Brain microvascular endothelial cell (primary cell): ENCODE data around the gene TNS1.
"Not testable (repeated sequence)": the region's sequence is repeated elsewhere in the genome, so short reads cannot be mapped to it uniquely, and the experiment has no call there.

Experiments
- DNase-seq: peaks from one replicate; pipeline ENCODE4 v3.0.0-alpha.2; 2020
- H3K27ac ChIP-seq: fragments of 250-450 bp; sonication (Bioruptor Pico); 2 replicates; pipeline ENCODE4 v1.5.1; 2020; ENCODE audit warnings: mild to moderate bottlenecking, moderate library complexity
- H3K27me3 ChIP-seq: fragments of 250-450 bp; sonication (Bioruptor Pico); replicated peaks from 2 replicates; pipeline ENCODE4 v1.5.1; 2020; ENCODE audit warnings: mild to moderate bottlenecking
- H3K36me3 ChIP-seq: fragments of 250-450 bp; sonication (Bioruptor Pico); replicated peaks from 2 replicates; pipeline ENCODE4 v1.5.1; 2020; ENCODE audit warnings: mild to moderate bottlenecking
- H3K4me3 ChIP-seq: 2 replicates; pipeline ENCODE4 v1.5.1; 2011; ENCODE audit warnings: low read depth, mild to moderate bottlenecking, control low read depth, low read length, moderate library complexity
- in situ Hi-C: cut with HindIII; loops from 2 replicates; pipeline ENCODE4 v1.10.0; 2017; ENCODE audit warnings: low sequenced_read_pairs, low pct_ligation_motif_present
- TF ChIP-seq, protein P1 (sequence below): IDR thresholded peaks from 2 replicates; pipeline ENCODE4 v1.5.1; 2011; ENCODE audit warnings: low read depth, mild to moderate bottlenecking, moderate library complexity, low read length, control low read depth, inconsistent platforms; ENCODE audit errors: missing control alignments

TNS1 gene

GRCh38 chr2:217813828-217814227 is 189.0 kb downstream of the TNS1 start:
- H3K27ac ChIP-seq, result no peak overlapping the region
- no peaks in the 10 kb centered on the region for H3K27me3 ChIP-seq
- in situ Hi-C loops, result no loop called here
- TF ChIP-seq, protein P1, sequence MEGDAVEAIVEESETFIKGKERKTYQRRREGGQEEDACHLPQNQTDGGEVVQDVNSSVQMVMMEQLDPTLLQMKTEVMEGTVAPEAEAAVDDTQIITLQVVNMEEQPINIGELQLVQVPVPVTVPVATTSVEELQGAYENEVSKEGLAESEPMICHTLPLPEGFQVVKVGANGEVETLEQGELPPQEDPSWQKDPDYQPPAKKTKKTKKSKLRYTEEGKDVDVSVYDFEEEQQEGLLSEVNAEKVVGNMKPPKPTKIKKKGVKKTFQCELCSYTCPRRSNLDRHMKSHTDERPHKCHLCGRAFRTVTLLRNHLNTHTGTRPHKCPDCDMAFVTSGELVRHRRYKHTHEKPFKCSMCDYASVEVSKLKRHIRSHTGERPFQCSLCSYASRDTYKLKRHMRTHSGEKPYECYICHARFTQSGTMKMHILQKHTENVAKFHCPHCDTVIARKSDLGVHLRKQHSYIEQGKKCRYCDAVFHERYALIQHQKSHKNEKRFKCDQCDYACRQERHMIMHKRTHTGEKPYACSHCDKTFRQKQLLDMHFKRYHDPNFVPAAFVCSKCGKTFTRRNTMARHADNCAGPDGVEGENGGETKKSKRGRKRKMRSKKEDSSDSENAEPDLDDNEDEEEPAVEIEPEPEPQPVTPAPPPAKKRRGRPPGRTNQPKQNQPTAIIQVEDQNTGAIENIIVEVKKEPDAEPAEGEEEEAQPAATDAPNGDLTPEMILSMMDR, result no peak
- H3K4me3 ChIP-seq, result no peak overlapping the region
- peaks cover 46% of the 10 kb centered on the region for H3K36me3 ChIP-seq
- DNase-seq, result no peak

GRCh38 chr2:217812170-217812569 is 190.6 kb downstream of the TNS1 start:
- DNase-seq, result no peak
- Histone ChIP-seq H3K27ac (no peak overlapping the region), H3K4me3 (no peak overlapping the region), H3K36me3 (peaks cover 42% of the 10 kb centered on the region), H3K27me3 (no peaks in the 10 kb centered on the region)
- TF ChIP-seq, protein P1, result no peak
- in situ Hi-C loops, result no loop called here

GRCh38 chr2:217810260-217810659 is 192.5 kb downstream of the TNS1 start:
- Histone ChIP-seq H3K36me3 (peaks cover 40% of the 10 kb centered on the region), H3K4me3 (no peak overlapping the region), H3K27ac (no peak overlapping the region), H3K27me3 (no peaks in the 10 kb centered on the region)
- DNase-seq, result no peak
- TF ChIP-seq, protein P1, result no peak
- in situ Hi-C loops, result no loop called here

DNA sequence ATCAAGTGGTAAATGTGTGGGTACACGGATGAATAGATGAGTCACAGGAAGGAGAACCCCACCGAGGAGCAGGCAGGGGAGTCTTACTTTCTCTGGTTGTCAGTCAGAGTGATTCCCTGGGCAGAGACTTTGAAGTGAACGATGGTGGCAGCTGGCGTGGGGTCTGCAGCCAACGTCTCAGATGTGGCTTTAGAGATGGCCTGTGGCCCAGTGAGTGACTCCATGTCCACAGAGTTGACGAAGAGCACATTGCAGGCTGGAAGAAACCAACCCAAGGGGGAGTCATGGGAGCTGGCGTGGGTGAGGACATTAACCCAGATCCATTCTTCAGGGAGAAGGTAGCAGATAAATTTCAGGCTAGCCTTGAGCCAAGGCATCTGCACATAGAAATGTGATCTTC is 193.1 kb downstream of the TNS1 start:
- Histone ChIP-seq H3K27ac (no peak overlapping the region), H3K4me3 (no peak overlapping the region), H3K27me3 (no peaks in the 10 kb centered on the region), H3K36me3 (peaks cover 40% of the 10 kb centered on the region)
- in situ Hi-C loops, result no loop called here
- no peak for DNase-seq
- TF ChIP-seq, protein P1, result no peak

GRCh38 chr2:217808967-217809366 is 193.8 kb downstream of the TNS1 start:
- H3K4me3 ChIP-seq, H3K27ac ChIP-seq, in situ Hi-C loops, H3K27me3 ChIP-seq, DNase-seq: not testable (repeated sequence)
- H3K36me3 ChIP-seq, result peaks cover 43% of the 10 kb centered on the region

DNA sequence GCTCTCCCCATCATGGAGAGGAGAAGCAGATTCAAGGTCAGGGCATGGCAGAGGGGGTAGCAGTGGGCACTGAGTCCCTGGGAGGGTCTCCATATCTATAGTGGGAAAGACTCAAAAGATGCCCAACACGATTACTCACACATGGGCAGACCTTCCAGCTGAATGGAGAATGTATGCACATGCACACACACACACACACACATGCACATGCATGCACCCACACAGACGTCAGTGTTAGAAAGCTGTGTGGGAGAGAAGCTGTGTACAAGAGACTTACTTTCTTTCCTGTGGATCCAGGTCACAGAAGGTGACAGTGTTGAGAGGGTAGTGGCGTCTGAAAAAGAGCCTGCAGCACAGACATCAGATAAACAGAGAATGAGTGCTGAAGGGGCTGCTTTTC is 194.5 kb downstream of the TNS1 start:
- Histone ChIP-seq H3K27ac (no peak overlapping the region), H3K27me3 (no peaks in the 10 kb centered on the region), H3K36me3 (peaks cover 41% of the 10 kb centered on the region), H3K4me3 (no peak overlapping the region)
- TF ChIP-seq, protein P1, result no peak
- in situ Hi-C loops, result no loop called here
- DNase-seq, result no peak
